GM19193 (cell line): Measurements from ENCODE around the gene NR2F1-AS1.

Experiments used
- POLR2A ChIP-seq: IDR thresholded peaks from 4 replicates; pipeline ENCODE4 v1.6.1; 2011; ENCODE audit not compliant: insufficient read depth, insufficient read length; ENCODE audit errors: extremely low read depth

Gene NR2F1-AS1

GRCh38 chr5:93421468-93421867, 159.6 kb downstream of the NR2F1-AS1 start:
- no peak for TF ChIP-seq POLR2A

- no peak for TF ChIP-seq POLR2A
Measured at GRCh38 chr5:93417490-93417889, 163.5 kb downstream of the NR2F1-AS1 start.

GRCh38 chr5:93415819-93416218, 165.2 kb downstream of the NR2F1-AS1 start:
- TF ChIP-seq POLR2A = no peak

GRCh38 chr5:93411716-93412115, 169.3 kb downstream of the NR2F1-AS1 start:
- no peak for TF ChIP-seq POLR2A

- TF ChIP-seq POLR2A = no peak
Measured at GRCh38 chr5:93409691-93410090, 171.3 kb downstream of the NR2F1-AS1 start.

GRCh38 chr5:93407454-93407853, 173.6 kb downstream of the NR2F1-AS1 start:
- TF ChIP-seq POLR2A = no peak

- no peak for TF ChIP-seq POLR2A
Measured at GRCh38 chr5:93406971-93407401, 174.0 kb downstream of the NR2F1-AS1 start.

- TF ChIP-seq POLR2A = no peak
Measured at GRCh38 chr5:93404246-93404645, 176.8 kb downstream of the NR2F1-AS1 start.

- no peak for TF ChIP-seq POLR2A
Measured at GRCh38 chr5:93403141-93403928, 177.7 kb downstream of the NR2F1-AS1 start.

- no peak for TF ChIP-seq POLR2A
Measured at GRCh38 chr5:93402451-93402850, 178.6 kb downstream of the NR2F1-AS1 start.

GRCh38 chr5:93401634-93402213, 179.3 kb downstream of the NR2F1-AS1 start:
- no peak for TF ChIP-seq POLR2A

- TF ChIP-seq POLR2A = no peak
Measured at GRCh38 chr5:93399675-93400074, 181.3 kb downstream of the NR2F1-AS1 start.

- no peak for TF ChIP-seq POLR2A
Measured at GRCh38 chr5:93395971-93396379, 185.0 kb downstream of the NR2F1-AS1 start.

GRCh38 chr5:93395010-93395409, 186.0 kb downstream of the NR2F1-AS1 start:
- TF ChIP-seq POLR2A = no peak

- no peak for TF ChIP-seq POLR2A
Measured at GRCh38 chr5:93394301-93394700, 186.7 kb downstream of the NR2F1-AS1 start.

- TF ChIP-seq POLR2A = no peak
Measured at GRCh38 chr5:93385655-93386054, 195.4 kb downstream of the NR2F1-AS1 start.
